LNCaP clone FGC (cell line): ENCODE measurements around the gene CCDC83.
"Not testable (repeated sequence)": the region's sequence is repeated elsewhere in the genome, so short reads cannot be mapped to it uniquely, and the experiment has no call there.

Experiments
- DNase-seq: peaks from one replicate; pipeline ENCODE4 v3.0.0-alpha.2; 2011; ENCODE audit warnings: low read depth
- H3K4me3 ChIP-seq: 2 replicates; pipeline ENCODE4 v1.5.1; 2011; ENCODE audit warnings: mild to moderate bottlenecking, low read depth, low read length, control low read depth
- TF ChIP-seq, protein P1 (sequence below): IDR thresholded peaks from 2 replicates; pipeline ENCODE4 v1.5.1; 2012; ENCODE audit warnings: mild to moderate bottlenecking; ENCODE audit not compliant: control insufficient read depth, insufficient read depth; ENCODE audit errors: extremely low read depth

CCDC83 gene

DNA sequence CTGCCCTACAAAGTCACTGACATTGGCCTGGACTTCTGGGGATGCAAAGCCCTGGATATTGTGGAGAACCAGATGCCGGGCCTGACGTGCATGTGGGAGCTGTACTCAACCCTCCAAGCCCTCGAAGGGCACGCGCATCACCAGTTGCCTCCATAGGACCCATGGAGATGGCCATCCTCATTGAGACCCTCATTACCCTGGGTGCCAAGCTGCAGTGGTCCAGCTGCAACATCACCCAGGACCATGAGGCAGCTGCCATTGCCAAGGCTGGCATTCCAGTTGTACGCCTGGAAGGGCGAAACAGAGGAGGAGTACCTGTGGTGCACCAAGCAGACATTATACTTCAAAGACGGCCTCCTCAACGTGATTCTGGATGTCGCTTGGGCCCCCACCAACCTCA lies 1.9 kb downstream of the CCDC83 start:
- no peak overlapping the region for H3K4me3 ChIP-seq
- no peak for DNase-seq
- TF ChIP-seq, protein P1, sequence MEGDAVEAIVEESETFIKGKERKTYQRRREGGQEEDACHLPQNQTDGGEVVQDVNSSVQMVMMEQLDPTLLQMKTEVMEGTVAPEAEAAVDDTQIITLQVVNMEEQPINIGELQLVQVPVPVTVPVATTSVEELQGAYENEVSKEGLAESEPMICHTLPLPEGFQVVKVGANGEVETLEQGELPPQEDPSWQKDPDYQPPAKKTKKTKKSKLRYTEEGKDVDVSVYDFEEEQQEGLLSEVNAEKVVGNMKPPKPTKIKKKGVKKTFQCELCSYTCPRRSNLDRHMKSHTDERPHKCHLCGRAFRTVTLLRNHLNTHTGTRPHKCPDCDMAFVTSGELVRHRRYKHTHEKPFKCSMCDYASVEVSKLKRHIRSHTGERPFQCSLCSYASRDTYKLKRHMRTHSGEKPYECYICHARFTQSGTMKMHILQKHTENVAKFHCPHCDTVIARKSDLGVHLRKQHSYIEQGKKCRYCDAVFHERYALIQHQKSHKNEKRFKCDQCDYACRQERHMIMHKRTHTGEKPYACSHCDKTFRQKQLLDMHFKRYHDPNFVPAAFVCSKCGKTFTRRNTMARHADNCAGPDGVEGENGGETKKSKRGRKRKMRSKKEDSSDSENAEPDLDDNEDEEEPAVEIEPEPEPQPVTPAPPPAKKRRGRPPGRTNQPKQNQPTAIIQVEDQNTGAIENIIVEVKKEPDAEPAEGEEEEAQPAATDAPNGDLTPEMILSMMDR, result no peak

DNA sequence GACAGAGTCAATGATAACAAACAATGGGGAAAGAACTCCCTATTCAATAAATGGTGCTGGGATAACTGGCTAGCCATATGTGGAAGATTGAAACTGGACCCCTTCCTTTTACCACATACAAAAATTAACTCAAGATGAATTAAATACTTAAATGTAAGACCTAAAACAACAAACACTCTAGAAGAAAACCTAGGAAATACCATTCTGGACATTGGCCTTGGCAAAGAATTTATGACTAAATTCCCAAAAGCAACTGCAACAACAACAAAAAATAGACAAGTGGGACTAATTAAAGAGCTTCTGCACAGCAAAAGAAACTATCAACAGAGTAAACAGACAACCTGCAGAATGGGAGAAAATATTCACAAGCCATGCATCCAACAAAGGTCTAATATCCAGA lies 4.4 kb downstream of the CCDC83 start:
- not testable (repeated sequence) for H3K4me3 ChIP-seq, DNase-seq

DNA sequence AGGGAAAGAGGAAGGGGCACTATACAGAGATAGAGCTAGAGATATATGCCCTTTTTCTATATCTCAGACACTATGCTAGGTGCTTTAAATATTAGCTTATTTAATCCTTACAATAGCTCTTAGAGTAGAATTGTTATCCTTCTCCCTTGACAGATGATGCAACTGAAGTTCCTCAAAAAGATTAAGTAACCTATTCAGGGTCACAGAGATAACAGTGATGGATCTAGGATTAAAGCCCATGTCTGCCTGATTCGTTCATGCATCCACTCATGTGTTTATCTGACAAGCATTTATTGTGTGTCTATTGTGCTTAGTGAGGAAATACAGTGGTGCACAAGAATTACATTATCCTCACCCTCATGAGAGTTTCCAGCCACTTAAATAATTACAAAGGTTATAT lies 8.7 kb downstream of the CCDC83 start:
- DNase-seq, result no peak
- TF ChIP-seq, protein P1, result no peak
- H3K4me3 ChIP-seq, result no peak overlapping the region

DNA sequence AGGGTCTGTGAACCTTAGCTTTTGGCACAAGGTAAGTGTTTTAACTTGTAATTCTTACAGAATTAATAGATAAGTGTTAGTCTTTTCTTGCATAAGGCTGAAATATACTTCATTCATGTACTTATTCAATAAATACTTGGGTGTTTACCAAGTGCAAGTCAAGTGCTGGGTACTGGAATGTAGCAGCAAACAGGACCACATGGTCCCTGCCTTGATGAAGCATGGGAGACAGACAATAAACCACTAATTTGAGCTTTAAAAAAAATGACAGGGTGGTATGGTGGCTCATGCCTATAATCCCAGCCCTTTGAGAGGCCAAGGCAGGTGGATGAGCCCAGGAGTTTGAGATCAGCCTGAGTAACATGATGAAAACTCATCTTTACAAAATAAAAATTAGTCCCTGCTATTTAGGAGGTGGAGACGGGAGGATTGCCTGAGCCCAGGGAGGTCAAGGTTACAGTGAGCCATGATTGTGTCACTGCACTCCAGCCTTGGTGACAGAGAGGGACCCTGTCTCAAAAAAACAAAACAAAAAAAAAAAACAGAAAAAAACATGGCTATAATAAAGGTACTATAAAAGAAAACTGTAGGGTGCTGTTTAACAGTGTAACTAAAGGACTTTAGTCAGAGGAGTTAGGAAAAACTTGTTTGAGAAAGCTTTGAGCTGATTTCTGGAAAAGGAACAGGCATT lies 11.1 kb downstream of the CCDC83 start:
- DNase-seq, result no peak
- TF ChIP-seq, protein P1, result no peak
- H3K4me3 ChIP-seq, result no peak overlapping the region

DNA sequence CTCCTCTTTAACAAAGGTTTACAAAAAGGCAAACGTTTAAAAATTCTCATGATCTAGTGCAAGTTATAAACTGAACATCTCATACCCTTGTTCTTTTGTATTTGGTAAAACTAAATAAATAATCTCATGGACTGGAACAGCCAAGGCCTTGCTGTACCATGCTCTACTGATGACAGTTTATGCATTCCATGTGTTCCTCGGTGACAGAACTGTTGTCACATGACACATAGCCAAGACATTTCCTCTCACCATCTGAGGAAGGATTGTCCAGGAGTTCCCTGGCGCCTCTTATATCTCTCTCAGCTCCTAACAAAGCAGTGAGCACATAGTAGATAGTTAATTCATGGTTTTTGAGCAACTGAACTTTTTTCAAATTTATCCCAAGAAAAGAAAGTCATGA lies 12.6 kb downstream of the CCDC83 start:
- TF ChIP-seq, protein P1, result no peak
- DNase-seq, result no peak
- H3K4me3 ChIP-seq, result no peak overlapping the region

DNA sequence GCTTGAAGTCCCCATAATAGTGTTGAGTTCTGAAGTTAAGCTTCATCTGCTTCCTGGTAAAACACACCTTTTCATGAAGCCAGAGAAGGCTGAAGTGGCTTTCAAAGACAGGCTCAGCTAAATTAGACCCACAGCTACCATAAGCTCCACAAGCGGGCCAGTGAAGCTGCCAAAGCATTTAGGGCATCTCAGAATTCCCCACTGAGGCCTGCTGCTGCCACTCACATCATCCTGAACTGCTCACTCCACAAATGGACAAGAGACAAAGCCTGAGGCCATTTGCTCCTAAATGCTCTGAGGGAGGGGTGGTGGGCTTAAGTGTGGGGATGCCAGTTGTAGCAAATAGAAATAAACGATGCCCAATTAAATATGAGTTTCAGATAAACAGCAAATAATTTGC lies 14.6 kb downstream of the CCDC83 start:
- DNase-seq, result no peak
- no peak overlapping the region for H3K4me3 ChIP-seq

DNA sequence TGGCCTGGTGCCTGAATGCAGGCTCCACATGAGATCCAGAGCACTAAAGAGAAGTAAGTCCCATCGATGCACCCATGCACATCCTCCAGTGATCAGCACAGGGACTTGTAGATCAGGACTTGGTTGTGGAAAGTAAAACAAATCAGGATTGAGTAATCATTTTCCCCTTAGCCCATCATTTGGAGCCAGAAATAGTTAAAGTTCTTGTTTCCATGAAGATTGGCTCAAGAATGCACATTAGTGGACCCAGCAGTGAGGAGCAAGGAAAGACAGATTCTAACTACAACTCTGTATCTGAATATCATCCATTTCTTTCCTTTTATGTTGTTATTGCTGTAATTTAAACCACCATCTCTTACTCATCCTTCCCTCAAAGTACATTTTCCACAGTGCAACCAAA lies 19.1 kb downstream of the CCDC83 start:
- TF ChIP-seq, protein P1, result no peak
- DNase-seq, result no peak

More for the DNA sequence above, 14.6 kb downstream of the CCDC83 start:
- TF ChIP-seq, protein P1, result no peak

More for the DNA sequence above, 19.1 kb downstream of the CCDC83 start:
- H3K4me3 ChIP-seq, result no peak overlapping the region
